ENCODE measurements around the gene EPN2. TPM values are rescaled to one million over a fixed set of nuclear protein-coding genes. Genes with fewer than 3 reads are reported as not detected.

EPN2 gene
- total RNA-seq, 2 experiments from 2014 or later: 11.9 to 12.3 TPM

- H3K27ac ChIP-seq (ENCODE audit: low read depth in 1 of 2, low read length in 2 of 2): no peak overlapping the region
- H3K27me3 ChIP-seq (ENCODE audit: control insufficient read depth in 1 of 2, insufficient read depth in 2 of 2, low read length in 2 of 2): no peaks in the 10 kb centered on the region
- H3K9me3 ChIP-seq (ENCODE audit: control insufficient read depth in 1 of 2, insufficient read depth in 1 of 2, low read length in 2 of 2): no peaks in the 10 kb centered on the region
- ChIA-PET CTCF (no interaction called here), POLR2A (no interaction called here)
- TF ChIP-seq CTCF (IDR thresholded peaks at IDR 0.05): no peak
- no peak overlapping the region for H3K4me3 ChIP-seq (ENCODE audit: low read length)
- Mint-ChIP-seq H3K27me3 (peaks cover 18% of the 10 kb centered on the region), H3K9me3 (no peaks in the 10 kb centered on the region), H3K36me3 (ENCODE audit: low read depth) (no peaks in the 10 kb centered on the region), H3K4me1 (ENCODE audit: low read depth) (no peaks in the 10 kb centered on the region), H3K27ac (no peak overlapping the region), H3K4me3 (no peak overlapping the region)
- intact Hi-C loops (cut with DNase I, micrococcal nuclease): no loop called here
- DNase-seq (no peak), ATAC-seq (ENCODE audit: poor library complexity) (no peak)
- H3K36me3 ChIP-seq (ENCODE audit: insufficient read depth, low read length): no peaks in the 10 kb centered on the region
- no peaks in the 10 kb centered on the region for H3K4me1 ChIP-seq (ENCODE audit: insufficient read depth, low read length)
Observed at GRCh38 chr17:19244781-19245180, 7.6 kb downstream of the EPN2 start.

- no peaks in the 10 kb centered on the region for H3K4me1 ChIP-seq (ENCODE audit: insufficient read depth, low read length)
- ChIA-PET CTCF (no interaction called here), POLR2A (no interaction called here)
- H3K36me3 ChIP-seq (ENCODE audit: insufficient read depth, low read length): no peaks in the 10 kb centered on the region
- Mint-ChIP-seq H3K36me3 (ENCODE audit: low read depth) (no peaks in the 10 kb centered on the region), H3K4me3 (no peak overlapping the region), H3K27me3 (peaks cover 20% of the 10 kb centered on the region), H3K4me1 (ENCODE audit: low read depth) (no peaks in the 10 kb centered on the region), H3K9me3 (no peaks in the 10 kb centered on the region), H3K27ac (no peak overlapping the region)
- H3K27me3 ChIP-seq (ENCODE audit: control insufficient read depth in 1 of 2, insufficient read depth in 2 of 2, low read length in 2 of 2): no peaks in the 10 kb centered on the region
- no peak overlapping the region for H3K27ac ChIP-seq (ENCODE audit: low read depth in 1 of 2, low read length in 2 of 2)
- no peak for ATAC-seq (ENCODE audit: poor library complexity)
- H3K4me3 ChIP-seq (ENCODE audit: low read length): no peak overlapping the region
- DNase-seq: no peak
- H3K9me3 ChIP-seq (ENCODE audit: control insufficient read depth in 1 of 2, insufficient read depth in 1 of 2, low read length in 2 of 2): no peaks in the 10 kb centered on the region
- TF ChIP-seq CTCF (IDR thresholded peaks at IDR 0.05): no peak
- intact Hi-C loops (cut with DNase I, micrococcal nuclease): no loop called here
Observed at GRCh38 chr17:19247473-19247872, 10.3 kb downstream of the EPN2 start.

GRCh38 chr17:19248151-19248927 lies 11.2 kb downstream of the EPN2 start:
- no peaks in the 10 kb centered on the region for H3K4me1 Mint-ChIP-seq (ENCODE audit: low read depth)
- TF ChIP-seq CTCF (IDR thresholded peaks at IDR 0.05): no peak
- CTCF ChIA-PET: no interaction called here

More at GRCh38 chr17:19248151-19248927, 11.2 kb downstream of the EPN2 start:
- ATAC-seq (ENCODE audit: poor library complexity): no peak
- H3K4me3 ChIP-seq (ENCODE audit: low read length): no peak overlapping the region
- Mint-ChIP-seq H3K9me3 (no peaks in the 10 kb centered on the region), H3K36me3 (ENCODE audit: low read depth) (no peaks in the 10 kb centered on the region), H3K4me3 (no peak overlapping the region), H3K27me3 (peaks cover 28% of the 10 kb centered on the region), H3K27ac (no peak overlapping the region)
- no peaks in the 10 kb centered on the region for H3K36me3 ChIP-seq (ENCODE audit: insufficient read depth, low read length)
- intact Hi-C loops (cut with DNase I, micrococcal nuclease): no loop called here
- no peaks in the 10 kb centered on the region for H3K27me3 ChIP-seq (ENCODE audit: control insufficient read depth in 1 of 2, insufficient read depth in 2 of 2, low read length in 2 of 2)
- no peaks in the 10 kb centered on the region for H3K9me3 ChIP-seq (ENCODE audit: control insufficient read depth in 1 of 2, insufficient read depth in 1 of 2, low read length in 2 of 2)
- H3K4me1 ChIP-seq (ENCODE audit: insufficient read depth, low read length): no peaks in the 10 kb centered on the region
- no peak for DNase-seq
- no peak overlapping the region for H3K27ac ChIP-seq (ENCODE audit: low read depth in 1 of 2, low read length in 2 of 2)
- POLR2A ChIA-PET: no interaction called here
